DND-41 (cell line): ENCODE results near the gene AP1M2.

Experiments
- EZH2 ChIP-seq: IDR thresholded peaks from 3 replicates; pipeline ENCODE4 v1.6.1; 2012; ENCODE audit warnings: borderline replicate concordance, low read depth, mild to moderate bottlenecking, moderate library complexity, low read length, inconsistent platforms; ENCODE audit not compliant: severe bottlenecking
- TF ChIP-seq, protein P1 (sequence below): IDR thresholded peaks from 2 replicates; pipeline ENCODE4 v1.5.1; 2012; ENCODE audit warnings: borderline replicate concordance, low read length, moderate library complexity, mild to moderate bottlenecking; ENCODE audit not compliant: poor library complexity, severe bottlenecking; ENCODE audit errors: extremely low read depth

DNA sequence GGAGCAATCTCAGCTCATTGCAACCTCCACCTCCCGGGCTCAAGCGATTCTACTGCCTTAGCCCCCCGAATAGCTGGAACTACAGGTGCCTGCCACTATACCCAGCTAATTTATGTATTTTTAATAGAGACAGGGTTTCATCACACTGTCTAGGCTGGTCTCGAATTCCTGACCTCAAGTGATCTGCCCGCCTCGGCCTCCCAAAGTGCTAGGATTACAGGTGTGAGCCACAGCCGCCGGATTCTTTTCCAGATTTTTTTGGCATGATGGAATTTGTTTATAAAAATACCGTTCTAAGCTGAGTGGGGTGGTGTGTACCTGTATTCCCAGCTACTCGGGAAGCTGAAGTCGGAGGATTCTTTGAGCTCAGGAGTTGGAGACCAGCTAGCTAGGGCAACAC is 49.4 kb downstream of the AP1M2 start:
- no peak for TF ChIP-seq EZH2
- TF ChIP-seq, protein P1, sequence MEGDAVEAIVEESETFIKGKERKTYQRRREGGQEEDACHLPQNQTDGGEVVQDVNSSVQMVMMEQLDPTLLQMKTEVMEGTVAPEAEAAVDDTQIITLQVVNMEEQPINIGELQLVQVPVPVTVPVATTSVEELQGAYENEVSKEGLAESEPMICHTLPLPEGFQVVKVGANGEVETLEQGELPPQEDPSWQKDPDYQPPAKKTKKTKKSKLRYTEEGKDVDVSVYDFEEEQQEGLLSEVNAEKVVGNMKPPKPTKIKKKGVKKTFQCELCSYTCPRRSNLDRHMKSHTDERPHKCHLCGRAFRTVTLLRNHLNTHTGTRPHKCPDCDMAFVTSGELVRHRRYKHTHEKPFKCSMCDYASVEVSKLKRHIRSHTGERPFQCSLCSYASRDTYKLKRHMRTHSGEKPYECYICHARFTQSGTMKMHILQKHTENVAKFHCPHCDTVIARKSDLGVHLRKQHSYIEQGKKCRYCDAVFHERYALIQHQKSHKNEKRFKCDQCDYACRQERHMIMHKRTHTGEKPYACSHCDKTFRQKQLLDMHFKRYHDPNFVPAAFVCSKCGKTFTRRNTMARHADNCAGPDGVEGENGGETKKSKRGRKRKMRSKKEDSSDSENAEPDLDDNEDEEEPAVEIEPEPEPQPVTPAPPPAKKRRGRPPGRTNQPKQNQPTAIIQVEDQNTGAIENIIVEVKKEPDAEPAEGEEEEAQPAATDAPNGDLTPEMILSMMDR = no peak
